GM12801 (cell line): ENCODE measurements around the gene TSC22D4.

Source experiments
- TF ChIP-seq, protein P1 (sequence below): IDR thresholded peaks from one replicate; pipeline ENCODE4 v1.5.1; 2011; ENCODE audit warnings: control low read depth; ENCODE audit not compliant: insufficient read length; ENCODE audit errors: extremely low read depth

TSC22D4 gene

GRCh38 chr7:100426516-100426915 lies 52.5 kb downstream of the TSC22D4 start:
- TF ChIP-seq, protein P1, sequence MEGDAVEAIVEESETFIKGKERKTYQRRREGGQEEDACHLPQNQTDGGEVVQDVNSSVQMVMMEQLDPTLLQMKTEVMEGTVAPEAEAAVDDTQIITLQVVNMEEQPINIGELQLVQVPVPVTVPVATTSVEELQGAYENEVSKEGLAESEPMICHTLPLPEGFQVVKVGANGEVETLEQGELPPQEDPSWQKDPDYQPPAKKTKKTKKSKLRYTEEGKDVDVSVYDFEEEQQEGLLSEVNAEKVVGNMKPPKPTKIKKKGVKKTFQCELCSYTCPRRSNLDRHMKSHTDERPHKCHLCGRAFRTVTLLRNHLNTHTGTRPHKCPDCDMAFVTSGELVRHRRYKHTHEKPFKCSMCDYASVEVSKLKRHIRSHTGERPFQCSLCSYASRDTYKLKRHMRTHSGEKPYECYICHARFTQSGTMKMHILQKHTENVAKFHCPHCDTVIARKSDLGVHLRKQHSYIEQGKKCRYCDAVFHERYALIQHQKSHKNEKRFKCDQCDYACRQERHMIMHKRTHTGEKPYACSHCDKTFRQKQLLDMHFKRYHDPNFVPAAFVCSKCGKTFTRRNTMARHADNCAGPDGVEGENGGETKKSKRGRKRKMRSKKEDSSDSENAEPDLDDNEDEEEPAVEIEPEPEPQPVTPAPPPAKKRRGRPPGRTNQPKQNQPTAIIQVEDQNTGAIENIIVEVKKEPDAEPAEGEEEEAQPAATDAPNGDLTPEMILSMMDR = no peak

- TF ChIP-seq, protein P1 = no peak
Measured at GRCh38 chr7:100425347-100425746, 53.7 kb downstream of the TSC22D4 start.

DNA sequence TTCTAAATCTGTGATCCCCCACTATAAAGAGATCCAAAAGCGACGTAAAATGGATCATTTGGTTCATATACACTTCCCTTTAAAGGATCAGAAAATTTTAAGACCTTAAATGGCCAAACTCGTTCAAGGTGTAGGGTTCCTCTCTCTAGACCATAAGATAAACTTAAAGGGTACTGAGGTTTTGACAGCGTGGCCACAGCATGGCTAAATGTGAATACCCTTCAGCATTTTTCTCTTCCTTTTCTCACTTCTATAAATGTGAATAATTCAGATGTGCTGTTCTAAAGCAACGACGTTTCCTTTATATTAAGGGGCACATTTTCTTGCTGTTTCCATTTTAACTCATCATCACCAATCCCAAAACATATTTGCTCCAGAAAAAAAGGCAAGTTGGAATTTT lies 55.7 kb downstream of the TSC22D4 start:
- TF ChIP-seq, protein P1 = no peak

DNA sequence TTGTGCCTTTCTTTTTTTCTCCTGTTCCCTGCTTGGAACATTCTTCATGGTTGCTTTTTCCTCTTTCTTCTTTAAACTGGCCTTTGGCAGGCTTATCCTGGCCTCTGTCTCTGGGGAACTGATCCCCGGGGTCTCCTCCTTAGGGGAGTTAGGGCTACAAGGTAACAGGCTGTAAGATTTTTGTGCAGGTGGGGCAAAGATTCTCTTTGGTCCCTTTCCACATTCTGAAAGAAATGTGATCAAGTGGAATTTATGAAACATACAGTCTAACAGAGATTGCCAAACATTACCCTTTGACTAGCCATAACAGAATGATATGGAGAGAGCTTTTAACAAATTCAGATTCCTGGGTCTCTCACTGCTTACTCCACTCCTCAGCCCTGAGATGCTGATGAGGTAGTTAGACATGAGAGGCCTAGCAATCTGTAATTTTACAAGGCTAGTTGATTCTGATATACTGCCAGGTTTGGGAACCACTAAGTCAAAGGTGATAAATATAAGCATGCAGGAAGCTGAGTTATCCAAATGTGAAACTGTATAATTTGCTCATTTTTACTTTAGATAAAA lies 59.3 kb downstream of the TSC22D4 start:
- TF ChIP-seq, protein P1 = no peak

DNA sequence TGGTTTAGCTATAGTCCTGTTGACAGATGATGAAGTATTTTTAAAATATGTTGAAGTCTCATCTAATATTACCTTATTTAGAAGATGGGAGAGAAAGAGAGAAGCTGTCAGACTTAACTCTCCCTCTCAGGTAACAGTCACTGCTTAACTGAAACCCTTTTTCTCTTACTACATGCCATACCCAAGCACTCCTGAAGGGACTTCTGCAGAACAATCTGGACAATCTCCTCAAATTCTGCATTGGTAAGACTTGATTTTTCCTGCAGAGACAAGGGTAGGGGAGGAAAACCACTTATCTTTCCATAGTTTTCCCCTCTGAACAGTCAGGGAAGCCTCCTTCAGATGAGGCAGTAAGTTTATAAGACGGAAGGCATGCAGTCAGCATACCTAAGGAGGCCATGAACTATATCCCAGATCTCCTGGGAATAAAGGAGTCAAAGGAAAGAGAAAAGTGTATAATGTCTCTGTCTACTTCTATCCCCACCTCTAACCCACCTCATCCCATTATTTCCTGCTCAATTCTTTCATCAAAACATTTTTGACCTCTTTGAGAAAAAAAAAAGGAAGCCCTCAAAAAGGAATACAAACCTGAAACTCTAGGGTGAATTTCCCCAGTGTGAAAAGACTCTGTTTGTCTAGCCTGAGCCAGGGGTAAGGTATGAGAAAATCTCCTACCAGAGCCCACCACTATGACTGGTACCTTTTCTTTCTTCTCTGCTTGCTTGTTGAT lies 59.9 kb downstream of the TSC22D4 start:
- TF ChIP-seq, protein P1 = no peak
